Mononuclear cell (primary cell): ENCODE results near the gene CLEC10A. TPM values are rescaled to one million over a fixed set of nuclear protein-coding genes. Genes with fewer than 3 reads are reported as not detected.
"Not testable (repeated sequence)": the region's sequence is repeated elsewhere in the genome, so short reads cannot be mapped to it uniquely, and the experiment has no call there.

Source experiments
- H3K27me3 ChIP-seq: 2 replicates; pipeline ENCODE4 v1.6.0; 2011; ENCODE audit warnings: low read length, control low read depth; ENCODE audit not compliant: insufficient read depth
- H3K4me1 ChIP-seq: 2 replicates; pipeline ENCODE4 v1.5.1; 2011; ENCODE audit warnings: mild to moderate bottlenecking, low read length, control low read depth; ENCODE audit not compliant: insufficient read depth
- H3K4me3 ChIP-seq: 2 replicates; pipeline ENCODE4 v1.5.1; 2011; ENCODE audit warnings: mild to moderate bottlenecking, low read length, moderate library complexity
- H3K9me3 ChIP-seq: 2 replicates; pipeline ENCODE4 v1.5.1; 2011; ENCODE audit warnings: low read depth, mild to moderate bottlenecking, control low read depth, low read length
- total RNA-seq: library from RNA; depleted of rRNA; stranded (reverse); fragments of >200 nt; gene quantifications from one replicate; pipeline ENCODE4 v1.2.3, GENCODE V29; 2012

Gene CLEC10A
- total RNA-seq, 1 donor = 8.6 TPM

- Histone ChIP-seq H3K9me3 (no peaks in the 10 kb centered on the region), H3K4me1 (peaks cover 74% of the 10 kb centered on the region), H3K27me3 (no peaks in the 10 kb centered on the region), H3K4me3 (no peak overlapping the region)
These were observed 15.6 kb upstream of the CLEC10A start for GRCh38 chr17:7095625-7096024.

- Histone ChIP-seq H3K4me1 (peaks cover 72% of the 10 kb centered on the region), H3K4me3 (no peak overlapping the region)
These were observed 14.6 kb upstream of the CLEC10A start for GRCh38 chr17:7094652-7095019.

DNA sequence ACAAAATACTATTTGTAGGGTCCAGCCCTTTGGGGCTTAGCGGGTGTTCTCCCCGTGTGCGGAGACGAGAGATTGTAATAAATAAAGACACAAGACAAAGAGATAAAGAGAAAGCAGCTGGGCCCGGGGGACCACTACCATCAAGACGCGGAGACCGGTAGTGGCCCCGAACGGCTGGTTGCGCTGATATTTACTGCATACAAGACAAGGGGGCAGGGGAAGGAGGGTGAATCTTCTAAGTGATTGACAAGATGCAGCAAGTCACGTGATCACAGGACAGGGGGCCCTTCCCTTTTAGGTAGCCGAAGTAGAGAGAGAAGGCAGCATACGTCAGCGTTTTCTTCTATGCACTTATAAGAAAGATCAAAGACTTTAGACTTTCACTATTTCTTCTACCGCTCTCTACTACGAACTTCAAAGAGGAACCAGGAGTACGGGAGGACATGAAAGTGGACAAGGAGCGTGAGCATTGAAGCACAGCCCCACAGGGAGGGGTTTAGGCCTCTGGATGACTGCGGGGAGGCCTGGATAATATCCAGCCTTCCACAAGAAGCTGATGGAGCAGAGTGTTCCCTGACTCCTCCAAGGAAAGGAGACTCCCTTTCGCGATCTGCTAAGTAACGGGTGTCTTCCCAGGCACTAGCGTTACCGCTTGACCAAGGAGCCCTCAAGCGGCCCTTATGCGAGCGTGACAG, 11.4 kb upstream of the CLEC10A start:
- peaks cover 46% of the 10 kb centered on the region for H3K4me1 ChIP-seq
- H3K27me3 ChIP-seq, H3K9me3 ChIP-seq, H3K4me3 ChIP-seq: not testable (repeated sequence)

More at GRCh38 chr17:7094652-7095019, 14.6 kb upstream of the CLEC10A start:
- H3K9me3 ChIP-seq = no peaks in the 10 kb centered on the region
- no peaks in the 10 kb centered on the region for H3K27me3 ChIP-seq

- H3K27me3 ChIP-seq = not testable (repeated sequence)
These were observed 9.5 kb upstream of the CLEC10A start for GRCh38 chr17:7089570-7089969.

DNA sequence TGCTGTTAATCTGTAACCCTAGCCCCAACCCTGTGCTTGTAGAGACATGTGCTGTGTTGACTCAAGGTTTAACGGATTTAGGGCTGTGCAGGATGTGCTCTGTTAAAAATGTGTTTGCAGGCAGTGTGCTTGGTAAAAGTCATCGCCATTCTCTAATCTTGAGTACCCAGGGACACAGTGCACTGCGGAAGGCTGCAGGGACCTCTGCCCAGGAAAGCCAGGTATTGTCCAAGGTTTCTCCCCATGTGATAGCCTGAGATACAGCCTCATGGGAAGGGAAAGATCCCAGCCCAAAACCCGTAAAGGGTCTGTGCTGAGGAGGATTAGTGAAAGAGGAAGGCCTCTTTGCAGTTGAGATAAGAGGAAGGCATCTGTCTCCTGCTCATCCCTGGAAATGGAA, 8.4 kb upstream of the CLEC10A start:
- H3K9me3 ChIP-seq, H3K27me3 ChIP-seq, H3K4me3 ChIP-seq: not testable (repeated sequence)
- peaks cover 30% of the 10 kb centered on the region for H3K4me1 ChIP-seq

More at GRCh38 chr17:7089570-7089969, 9.5 kb upstream of the CLEC10A start:
- not testable (repeated sequence) for H3K4me3 ChIP-seq, H3K9me3 ChIP-seq
- H3K4me1 ChIP-seq = peaks cover 30% of the 10 kb centered on the region

DNA sequence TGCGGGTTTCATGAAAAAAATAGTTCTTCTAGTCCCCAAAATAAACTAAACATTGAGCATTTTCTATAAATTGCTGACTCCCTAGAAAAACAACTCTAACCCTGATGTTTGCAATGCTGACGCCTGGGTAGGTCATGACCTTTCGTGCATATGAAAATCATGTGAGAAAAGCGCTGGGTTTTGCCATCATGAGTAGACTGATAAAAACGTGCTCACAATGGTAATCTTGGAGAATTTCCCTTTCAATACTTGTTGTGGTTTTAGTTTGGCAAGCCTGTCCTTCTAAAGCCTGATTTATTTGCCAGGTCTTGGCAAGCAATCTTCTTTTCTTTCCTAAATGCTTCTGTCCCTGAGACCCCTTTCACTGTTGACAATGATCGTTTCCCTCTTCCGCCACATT, 4.0 kb upstream of the CLEC10A start:
- Histone ChIP-seq H3K4me1 (peaks cover 44% of the 10 kb centered on the region), H3K9me3 (no peaks in the 10 kb centered on the region), H3K4me3 (no peak overlapping the region), H3K27me3 (no peaks in the 10 kb centered on the region)

DNA sequence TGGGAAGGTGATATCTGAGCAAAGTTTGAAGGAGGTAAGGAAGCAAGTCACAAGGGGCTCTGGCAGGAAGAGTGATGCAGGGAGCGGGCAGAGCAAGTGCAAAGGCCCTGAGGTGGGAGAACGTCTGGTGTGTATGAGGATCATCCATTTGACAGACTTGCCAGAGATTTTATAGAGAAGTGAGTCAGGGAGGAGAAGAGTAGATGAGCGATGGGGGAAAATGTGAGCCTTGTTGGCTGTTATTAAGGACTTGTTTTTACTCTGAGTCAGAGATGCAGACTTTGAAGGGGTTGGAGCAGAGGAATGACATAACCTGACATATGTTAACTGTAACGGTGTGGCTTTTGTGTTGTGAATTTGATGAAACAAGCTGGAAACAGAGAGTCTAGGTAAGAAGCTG, 3.5 kb upstream of the CLEC10A start:
- Histone ChIP-seq H3K27me3 (no peaks in the 10 kb centered on the region), H3K9me3 (no peaks in the 10 kb centered on the region), H3K4me1 (peaks cover 44% of the 10 kb centered on the region), H3K4me3 (no peak overlapping the region)

DNA sequence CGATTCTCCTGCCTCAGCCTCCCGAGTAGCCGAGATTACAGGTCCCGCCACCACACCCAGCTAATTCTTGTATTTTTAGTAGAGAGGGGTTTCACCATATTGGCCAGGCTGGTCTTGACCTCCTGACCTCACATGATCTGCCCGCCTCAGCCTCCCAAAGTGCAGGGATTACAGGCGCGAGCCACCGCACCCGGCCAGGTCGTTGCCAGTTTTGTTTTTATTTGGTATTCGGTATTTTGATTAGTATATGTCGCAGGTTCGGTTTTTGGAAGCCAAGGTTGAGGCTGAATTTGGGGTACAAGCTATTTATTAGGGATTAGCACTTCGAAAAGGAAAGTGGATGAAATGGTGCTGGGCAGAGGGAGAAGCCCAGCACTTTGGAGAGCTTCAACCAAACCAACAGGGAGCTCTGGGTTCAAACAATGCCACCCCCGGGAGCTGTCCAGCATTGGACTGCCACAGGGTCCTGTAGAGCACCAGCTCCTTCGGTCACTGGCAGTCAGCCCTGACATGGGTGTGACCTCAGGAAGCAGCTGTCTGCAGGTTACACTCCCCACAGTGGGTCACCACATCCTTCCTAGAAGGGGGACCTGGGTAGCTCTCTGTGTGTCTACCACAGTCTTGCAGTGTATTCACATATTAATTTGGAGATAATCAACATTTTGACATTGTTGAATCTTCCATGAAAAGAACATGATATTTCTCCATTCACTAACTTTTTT, 1.5 kb upstream of the CLEC10A start:
- H3K4me1 ChIP-seq = peaks cover 44% of the 10 kb centered on the region
- no peaks in the 10 kb centered on the region for H3K27me3 ChIP-seq
- H3K9me3 ChIP-seq = no peaks in the 10 kb centered on the region
- no peak overlapping the region for H3K4me3 ChIP-seq

DNA sequence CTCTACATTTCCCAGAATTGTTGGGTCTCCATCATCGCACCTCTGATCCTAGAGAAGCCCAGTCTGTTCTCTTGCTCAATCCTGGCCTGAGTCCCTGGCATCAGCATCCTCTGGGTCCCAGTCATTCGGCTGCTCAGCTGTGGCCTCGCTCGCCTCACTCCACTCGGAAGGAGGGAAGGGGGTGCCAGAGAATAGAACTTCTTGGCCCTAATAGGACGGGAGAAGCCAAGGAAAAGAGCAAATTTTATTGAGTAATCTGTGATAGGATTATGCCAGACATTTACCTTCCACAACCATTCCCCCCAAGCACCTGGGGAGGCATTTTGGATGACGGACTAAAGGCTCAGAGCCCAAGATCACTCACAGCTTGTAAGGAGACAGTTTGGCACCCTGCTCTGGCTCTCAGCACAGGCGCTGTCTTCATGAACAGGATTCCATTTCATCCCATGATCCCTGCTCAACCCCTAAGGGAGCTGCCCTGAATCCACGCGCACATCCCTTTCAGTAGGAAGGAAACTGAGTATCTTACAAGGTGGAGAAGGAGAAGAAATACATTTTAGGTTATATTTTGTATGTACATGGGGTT, 498 bp upstream of the CLEC10A start:
- Histone ChIP-seq H3K4me3 (no peak overlapping the region), H3K9me3 (no peaks in the 10 kb centered on the region), H3K4me1 (peaks cover 44% of the 10 kb centered on the region), H3K27me3 (no peaks in the 10 kb centered on the region)

- no peaks in the 10 kb centered on the region for H3K27me3 ChIP-seq
- H3K9me3 ChIP-seq = no peaks in the 10 kb centered on the region
- H3K4me3 ChIP-seq = no peak overlapping the region
- peaks cover 33% of the 10 kb centered on the region for H3K4me1 ChIP-seq
These were observed 1.3 kb downstream of the CLEC10A start for GRCh38 chr17:7078711-7079110.

DNA sequence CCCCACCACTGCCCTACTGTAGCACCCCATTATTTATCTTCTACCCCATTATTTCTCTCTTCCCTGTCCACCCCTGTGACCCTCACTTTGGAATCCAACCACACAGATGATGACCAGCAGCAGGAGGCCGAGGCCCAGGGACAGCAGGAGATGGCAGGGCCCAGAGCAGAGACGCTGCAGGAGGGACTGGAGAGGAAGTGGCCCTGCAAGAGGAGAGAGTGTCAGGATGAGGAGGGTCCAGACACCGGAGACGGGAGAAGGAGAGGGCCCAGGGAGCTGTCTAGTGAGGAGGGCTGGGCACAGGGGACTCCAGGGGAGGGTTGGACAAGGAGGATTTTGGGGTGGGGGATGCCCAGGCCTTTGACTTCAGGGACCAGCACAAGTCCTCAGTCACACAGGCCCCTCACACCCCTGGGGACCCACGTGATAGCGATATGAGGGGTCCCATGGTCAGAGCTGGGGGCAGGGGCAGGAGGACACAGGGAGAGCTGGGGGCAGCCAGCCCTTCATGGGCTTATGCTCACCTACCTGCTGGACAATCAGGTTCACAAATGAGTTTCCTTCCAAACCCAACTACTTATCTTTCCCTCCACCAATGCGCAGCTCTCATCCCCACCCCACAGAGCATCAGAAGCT, 2.0 kb downstream of the CLEC10A start:
- Histone ChIP-seq H3K4me3 (no peak overlapping the region), H3K9me3 (no peaks in the 10 kb centered on the region), H3K27me3 (no peaks in the 10 kb centered on the region), H3K4me1 (peaks cover 28% of the 10 kb centered on the region)

GRCh38 chr17:7074931-7075330, 5.1 kb downstream of the CLEC10A start:
- H3K27me3 ChIP-seq = no peaks in the 10 kb centered on the region
- peaks cover 11% of the 10 kb centered on the region for H3K4me1 ChIP-seq

GRCh38 chr17:7072406-7072805, 7.6 kb downstream of the CLEC10A start:
- H3K9me3 ChIP-seq = no peaks in the 10 kb centered on the region
- H3K4me3 ChIP-seq = no peak overlapping the region
- peaks cover 4% of the 10 kb centered on the region for H3K4me1 ChIP-seq
- no peaks in the 10 kb centered on the region for H3K27me3 ChIP-seq

More at GRCh38 chr17:7074931-7075330, 5.1 kb downstream of the CLEC10A start:
- Histone ChIP-seq H3K9me3 (no peaks in the 10 kb centered on the region), H3K4me3 (no peak overlapping the region)

- H3K27me3 ChIP-seq = no peaks in the 10 kb centered on the region
- H3K4me3 ChIP-seq = no peak overlapping the region
- no peaks in the 10 kb centered on the region for H3K9me3 ChIP-seq
- peaks cover 4% of the 10 kb centered on the region for H3K4me1 ChIP-seq
These were observed 9.3 kb downstream of the CLEC10A start for GRCh38 chr17:7070712-7071111.

DNA sequence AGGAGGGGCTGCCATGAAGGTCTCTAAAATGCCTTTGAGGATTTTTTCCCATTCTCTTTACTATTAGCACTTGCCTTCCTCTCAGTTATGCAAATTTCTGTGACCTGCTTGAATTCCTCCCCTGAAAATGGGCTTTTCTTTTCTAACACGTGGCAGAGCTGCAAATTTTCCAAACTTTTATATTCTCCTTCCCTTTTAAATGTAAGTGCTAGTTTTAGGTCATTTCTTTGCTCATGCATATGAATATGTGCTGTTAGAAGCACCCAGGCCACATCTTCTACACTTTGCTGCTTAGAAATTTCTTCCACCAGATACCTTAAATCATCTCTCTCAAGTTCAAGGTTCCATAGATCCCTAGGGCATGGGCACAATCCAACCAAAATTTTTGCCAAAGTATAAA, 11.8 kb downstream of the CLEC10A start:
- Histone ChIP-seq H3K9me3 (no peaks in the 10 kb centered on the region), H3K4me3 (no peak overlapping the region), H3K27me3 (no peaks in the 10 kb centered on the region), H3K4me1 (peaks cover 4% of the 10 kb centered on the region)
